ENCODE results near the gene ASB2.

Gene ASB2

GRCh38 chr14:93977790-93978581 lies 1.6 kb upstream of the ASB2 start:
- no peak for DNase-seq

GRCh38 chr14:93977171-93977570 lies 801 bp upstream of the ASB2 start:
- no peak for DNase-seq

- DNase-seq = peak; percentile 21
Measured at GRCh38 chr14:93975791-93976476, 436 bp downstream of the ASB2 start.

- DNase-seq = no peak
Measured at GRCh38 chr14:93974833-93975232, 1.5 kb downstream of the ASB2 start.

GRCh38 chr14:93974299-93974698 lies 2.1 kb downstream of the ASB2 start:
- DNase-seq = no peak

GRCh38 chr14:93973607-93974006 lies 2.8 kb downstream of the ASB2 start:
- DNase-seq = no peak

GRCh38 chr14:93972618-93973205 lies 3.7 kb downstream of the ASB2 start:
- DNase-seq = no peak

- DNase-seq = no peak
Measured at GRCh38 chr14:93971635-93972027, 4.7 kb downstream of the ASB2 start.

GRCh38 chr14:93970965-93971634 lies 5.3 kb downstream of the ASB2 start:
- DNase-seq = no peak

GRCh38 chr14:93970585-93970964 lies 5.8 kb downstream of the ASB2 start:
- no peak for DNase-seq

GRCh38 chr14:93969082-93969828 lies 7.1 kb downstream of the ASB2 start:
- no peak for DNase-seq

GRCh38 chr14:93967637-93968250 lies 8.6 kb downstream of the ASB2 start:
- no peak for DNase-seq

- no peak for DNase-seq
Measured at GRCh38 chr14:93965946-93966474, 10.4 kb downstream of the ASB2 start.

- DNase-seq = peak; percentile 93
Measured at GRCh38 chr14:93965287-93965821, 11.0 kb downstream of the ASB2 start.

GRCh38 chr14:93964820-93965286 lies 11.5 kb downstream of the ASB2 start:
- DNase-seq = no peak

- DNase-seq = no peak
Measured at GRCh38 chr14:93964281-93964680, 12.1 kb downstream of the ASB2 start.

GRCh38 chr14:93963692-93964091 lies 12.7 kb downstream of the ASB2 start:
- no peak for DNase-seq

GRCh38 chr14:93962701-93963601 lies 13.4 kb downstream of the ASB2 start:
- DNase-seq = no peak

- DNase-seq = no peak
Measured at GRCh38 chr14:93961620-93962019, 14.8 kb downstream of the ASB2 start.

- DNase-seq = no peak
Measured at GRCh38 chr14:93960774-93961438, 15.5 kb downstream of the ASB2 start.
